ENCODE measurements around the gene AHR. TPM values are rescaled to one million over a fixed set of nuclear protein-coding genes. Genes with fewer than 3 reads are reported as not detected.

The AHR gene
- total RNA-seq, 1 donor from 2014 or later, result 85.4 TPM

DNA sequence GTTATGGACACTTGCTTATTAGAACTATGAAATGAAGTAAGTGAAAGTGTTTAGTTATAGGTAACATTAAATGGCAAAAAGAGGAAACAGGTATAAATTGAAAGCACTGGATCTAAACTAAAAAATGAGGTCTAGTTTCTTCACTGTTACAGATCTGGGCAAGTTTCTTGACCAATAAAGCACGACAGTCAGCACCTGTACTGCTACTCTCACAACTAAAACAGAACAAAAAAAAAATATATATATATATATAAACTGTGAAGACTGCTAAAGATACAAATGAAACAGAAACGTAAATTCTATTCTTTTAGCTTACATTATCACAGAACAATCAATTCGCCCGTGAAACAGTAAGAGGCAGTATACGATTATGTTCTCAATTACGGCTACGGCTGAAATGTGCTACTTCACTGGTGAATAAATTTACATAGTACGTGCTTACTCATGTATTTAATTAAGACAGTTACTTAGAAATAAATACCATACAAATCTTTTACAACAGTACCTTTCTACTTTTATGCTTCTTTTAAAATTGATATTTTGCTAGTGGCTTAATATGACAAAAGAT is 4.2 kb downstream of the AHR start:
- peak; percentile 64 to 77 for DNase-seq (ENCODE audit: low read depth in 2 of 2)

DNA sequence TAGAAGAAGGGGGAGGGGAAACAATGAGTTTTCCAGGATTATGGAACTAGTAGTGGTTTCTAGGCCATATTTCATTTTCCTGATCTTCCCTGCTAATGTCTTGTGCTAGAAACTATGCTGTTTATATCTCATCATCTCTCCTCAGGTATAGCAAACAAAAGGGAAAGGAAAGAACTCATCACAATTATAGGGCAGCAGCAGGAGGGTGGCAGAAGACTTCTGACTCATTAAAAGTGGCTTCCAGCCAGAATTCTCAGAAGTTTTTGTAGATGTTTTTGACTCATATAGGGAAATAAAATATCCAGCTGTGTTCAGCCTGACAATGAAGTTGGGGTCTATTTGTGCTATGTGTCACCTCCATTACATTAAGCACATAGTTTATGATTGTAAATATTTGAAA is 6.5 kb downstream of the AHR start:
- DNase-seq (ENCODE audit: low read depth in 2 of 2), result peak; percentile 83 to 97

DNA sequence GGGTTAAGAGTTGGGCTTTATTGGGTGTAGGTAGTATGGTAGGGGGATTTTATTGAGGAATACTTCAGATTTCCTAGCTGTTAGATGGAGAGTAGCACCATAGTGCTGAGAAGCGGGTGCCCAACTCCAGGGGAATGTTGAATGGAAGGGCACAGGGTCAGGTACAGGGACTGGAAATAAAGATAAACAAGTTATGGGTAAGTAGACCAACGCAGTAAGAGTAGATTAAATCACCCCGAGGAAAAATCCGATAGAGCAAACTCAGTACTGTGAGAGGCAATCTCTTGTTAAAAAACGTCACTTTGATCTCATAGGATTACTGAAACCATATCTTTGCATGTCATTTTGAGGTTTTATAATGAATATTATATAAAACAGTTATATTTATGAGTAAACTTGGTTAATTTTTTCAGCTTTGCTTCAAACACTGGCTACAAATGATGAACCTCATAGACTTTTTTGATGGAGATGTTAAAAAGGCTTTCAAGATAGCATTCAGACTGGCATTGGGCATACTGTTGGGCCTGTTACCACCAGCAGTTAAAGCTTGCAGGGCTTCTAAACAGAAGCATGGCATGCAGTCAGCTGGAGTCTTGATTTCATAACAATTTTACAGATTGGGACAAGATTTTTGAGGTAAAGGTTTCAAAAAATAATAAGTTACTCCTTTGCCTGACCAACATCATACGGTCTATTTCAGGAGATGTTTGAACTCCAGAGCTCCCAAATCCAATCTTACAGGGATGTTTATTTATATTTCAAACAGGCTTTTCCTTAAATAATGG is 7.1 kb downstream of the AHR start:
- DNase-seq (ENCODE audit: low read depth in 2 of 2), result no peak

DNA sequence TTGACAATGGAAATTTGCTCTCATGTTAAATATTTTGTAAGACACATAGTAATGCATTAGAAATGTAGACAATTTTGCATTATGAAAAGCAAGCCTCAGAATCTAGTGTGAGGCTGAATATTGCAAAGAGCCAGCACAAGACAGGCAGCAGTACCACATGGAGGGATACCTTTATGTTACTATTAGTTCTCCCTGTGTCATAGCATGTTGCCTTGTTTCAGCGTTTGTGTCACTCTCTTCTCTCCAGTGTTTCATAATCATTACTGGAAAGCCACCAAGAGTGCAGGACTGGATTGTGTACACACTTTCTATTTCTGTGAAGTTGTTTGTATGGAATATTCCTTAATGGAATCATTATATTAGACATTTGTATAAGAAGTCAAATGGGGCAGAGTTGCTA is 8.5 kb downstream of the AHR start:
- DNase-seq (ENCODE audit: low read depth in 2 of 2), result peak in 1 of 2 donors; percentile 13

DNA sequence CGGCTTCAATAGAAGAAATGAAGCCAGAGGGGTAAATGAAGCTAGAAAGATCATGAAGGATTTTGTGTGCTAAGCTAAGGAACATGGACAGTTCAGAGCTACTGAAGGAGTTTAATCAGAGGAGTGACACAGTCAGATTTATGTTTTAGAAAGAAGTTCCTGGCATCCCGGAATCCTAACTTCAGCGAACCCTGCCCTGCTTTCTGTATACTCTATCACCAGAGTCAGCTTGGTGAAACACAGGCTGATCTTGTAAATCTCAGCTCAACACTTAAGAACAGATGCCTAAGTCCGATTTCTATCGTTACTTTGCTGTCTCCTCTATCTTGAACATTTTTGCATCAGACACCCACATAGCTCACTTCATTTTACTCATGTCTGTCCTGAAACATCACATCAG is 9.1 kb downstream of the AHR start:
- no peak for DNase-seq (ENCODE audit: low read depth in 2 of 2)

DNA sequence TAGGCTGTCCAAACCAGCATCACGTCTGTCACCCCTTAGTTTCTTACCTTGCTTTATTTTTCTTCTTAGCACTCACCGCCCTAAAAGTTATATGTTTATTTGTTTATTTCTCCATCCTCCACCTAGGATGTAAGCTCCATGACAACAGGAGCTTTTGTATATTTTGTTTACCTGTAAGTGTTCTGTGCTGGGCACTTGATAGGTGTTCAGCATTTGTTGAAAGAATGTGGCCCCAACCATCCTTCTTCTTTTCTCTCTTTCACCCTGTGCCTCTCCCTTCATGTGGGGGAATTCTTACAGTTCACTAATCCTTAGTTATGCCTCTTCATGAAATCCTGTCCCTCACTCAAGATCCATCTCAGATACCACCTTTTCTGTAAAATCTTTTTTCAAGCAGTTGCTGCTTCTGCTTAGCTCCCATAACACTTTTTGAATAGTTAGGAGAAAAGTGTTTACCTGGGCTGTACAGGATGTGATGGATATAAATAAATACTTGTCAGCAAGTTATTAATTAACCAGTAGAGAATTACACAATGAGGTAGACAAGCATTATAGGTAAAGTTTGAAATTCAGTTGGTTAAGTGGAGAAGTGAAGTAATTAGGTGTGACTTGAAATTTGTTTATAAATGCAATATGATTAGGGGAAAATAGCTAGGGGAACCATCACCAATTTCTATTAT is 9.7 kb downstream of the AHR start:
- no peak for DNase-seq (ENCODE audit: low read depth in 2 of 2)

DNA sequence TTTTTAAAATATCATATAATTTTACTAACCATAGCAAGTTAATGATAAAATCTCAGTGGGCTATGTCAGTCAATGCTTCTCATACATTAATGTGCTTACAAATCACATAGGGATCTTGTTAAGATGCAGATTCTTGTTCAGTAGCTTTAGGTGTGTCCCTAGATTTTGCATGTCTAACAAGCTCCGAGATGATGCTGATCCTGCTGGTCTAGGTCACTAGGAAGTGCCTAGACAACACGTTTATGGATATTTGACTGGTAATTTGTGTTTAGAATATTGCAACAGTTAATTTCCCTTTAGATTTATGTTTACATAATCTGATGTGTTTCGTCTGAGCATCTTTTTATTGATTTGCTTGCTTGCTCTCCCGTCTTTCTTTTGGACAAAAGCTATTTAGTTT is 12.7 kb downstream of the AHR start:
- no peak for DNase-seq (ENCODE audit: low read depth in 2 of 2)

DNA sequence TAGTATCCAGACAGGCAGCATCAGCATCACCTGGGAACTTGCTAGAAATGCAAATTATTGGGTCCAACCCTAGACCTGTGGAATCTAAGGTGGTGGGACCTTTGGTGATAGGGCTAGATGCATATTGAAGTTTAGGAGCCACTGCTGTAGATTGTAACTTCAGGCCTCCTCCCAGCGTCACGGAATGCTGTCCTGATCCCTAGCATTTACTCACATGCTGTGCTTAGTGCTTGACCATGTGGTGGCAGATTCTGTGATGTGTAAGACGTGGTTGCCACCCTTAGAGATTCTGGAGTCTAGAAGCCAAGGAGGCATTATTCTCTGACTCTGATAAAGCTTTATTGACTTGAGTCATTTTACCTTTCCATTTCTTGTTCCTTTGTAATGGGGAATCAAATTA is 13.5 kb downstream of the AHR start:
- no peak for DNase-seq (ENCODE audit: low read depth in 2 of 2)

DNA sequence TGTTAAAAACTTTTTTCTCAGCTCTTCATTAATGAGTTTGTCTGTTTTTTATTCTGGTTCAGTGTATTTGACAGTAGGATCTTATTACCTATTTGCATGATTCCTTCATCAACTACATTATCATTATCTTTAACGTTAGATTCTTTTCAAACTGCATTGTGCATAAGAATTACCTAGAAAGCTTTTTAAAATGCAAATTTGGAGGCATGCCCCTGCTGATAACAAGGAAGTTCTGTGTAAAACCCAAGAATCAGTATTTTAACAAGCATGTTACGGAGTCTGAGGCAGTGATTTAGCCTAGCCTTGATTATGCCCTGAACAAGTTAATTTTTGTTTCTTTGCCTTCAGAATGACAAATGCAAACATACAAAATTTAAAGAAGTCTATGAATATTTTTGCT is 14.2 kb downstream of the AHR start:
- DNase-seq (ENCODE audit: low read depth in 2 of 2), result no peak

DNA sequence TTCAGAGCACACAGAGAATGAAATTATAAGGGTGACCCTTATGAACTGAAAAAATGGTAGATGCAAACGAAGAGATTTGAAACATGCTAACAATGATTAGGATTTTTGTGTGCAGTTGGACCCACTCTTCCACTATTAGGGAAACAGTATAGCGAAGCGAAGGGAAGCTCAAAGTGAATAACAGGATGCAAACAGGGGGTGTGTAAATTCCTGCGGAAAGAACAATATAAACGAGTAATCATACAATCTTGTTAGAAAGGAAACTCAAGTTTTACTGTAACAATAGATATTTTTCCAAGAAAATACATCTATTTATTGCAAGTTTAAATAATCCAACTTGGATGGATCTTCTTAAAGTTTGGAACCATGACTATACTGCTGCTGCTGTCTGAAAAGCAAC is 14.7 kb downstream of the AHR start:
- peak in 1 of 2 donors; percentile 77 for DNase-seq (ENCODE audit: low read depth in 2 of 2)

DNA sequence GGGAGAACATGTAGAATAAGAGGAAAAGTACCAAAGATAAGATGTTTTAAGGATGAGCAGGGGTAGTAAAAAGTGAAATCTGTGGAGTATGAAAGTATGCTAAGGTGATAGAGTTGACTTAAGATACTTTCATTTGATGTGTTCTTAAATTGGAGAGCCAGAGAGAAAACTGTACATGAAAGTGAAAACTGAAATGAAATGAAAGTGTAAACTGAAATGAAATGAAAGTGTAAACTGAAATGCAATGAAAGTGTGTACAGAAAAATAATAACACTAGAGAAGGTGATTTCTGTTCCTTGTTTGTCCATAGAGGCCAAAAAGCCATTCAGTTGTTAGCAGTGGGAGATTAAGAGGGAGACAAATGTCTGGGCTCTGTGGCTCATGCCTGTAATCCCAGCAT is 17.5 kb downstream of the AHR start:
- DNase-seq (ENCODE audit: low read depth in 2 of 2), result no peak

DNA sequence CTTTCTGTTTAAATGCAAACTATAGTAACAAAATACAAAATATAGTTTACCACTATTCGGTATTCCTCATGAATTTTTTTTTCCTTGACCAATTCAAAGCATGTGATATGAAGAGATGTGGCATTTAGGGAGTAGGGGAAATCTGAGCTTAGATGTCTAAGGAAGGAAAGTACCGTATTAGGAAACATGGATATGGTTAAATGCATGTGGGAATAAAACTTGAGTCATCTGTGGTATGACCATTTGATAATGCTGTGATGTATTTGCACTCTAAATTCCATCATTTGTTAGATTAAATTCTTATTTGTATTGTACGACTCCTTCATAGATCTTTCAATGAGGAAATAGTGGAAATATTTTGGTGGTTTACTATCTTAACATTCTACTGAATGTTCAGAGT is 19.7 kb downstream of the AHR start:
- DNase-seq (ENCODE audit: low read depth in 2 of 2), result no peak

DNA sequence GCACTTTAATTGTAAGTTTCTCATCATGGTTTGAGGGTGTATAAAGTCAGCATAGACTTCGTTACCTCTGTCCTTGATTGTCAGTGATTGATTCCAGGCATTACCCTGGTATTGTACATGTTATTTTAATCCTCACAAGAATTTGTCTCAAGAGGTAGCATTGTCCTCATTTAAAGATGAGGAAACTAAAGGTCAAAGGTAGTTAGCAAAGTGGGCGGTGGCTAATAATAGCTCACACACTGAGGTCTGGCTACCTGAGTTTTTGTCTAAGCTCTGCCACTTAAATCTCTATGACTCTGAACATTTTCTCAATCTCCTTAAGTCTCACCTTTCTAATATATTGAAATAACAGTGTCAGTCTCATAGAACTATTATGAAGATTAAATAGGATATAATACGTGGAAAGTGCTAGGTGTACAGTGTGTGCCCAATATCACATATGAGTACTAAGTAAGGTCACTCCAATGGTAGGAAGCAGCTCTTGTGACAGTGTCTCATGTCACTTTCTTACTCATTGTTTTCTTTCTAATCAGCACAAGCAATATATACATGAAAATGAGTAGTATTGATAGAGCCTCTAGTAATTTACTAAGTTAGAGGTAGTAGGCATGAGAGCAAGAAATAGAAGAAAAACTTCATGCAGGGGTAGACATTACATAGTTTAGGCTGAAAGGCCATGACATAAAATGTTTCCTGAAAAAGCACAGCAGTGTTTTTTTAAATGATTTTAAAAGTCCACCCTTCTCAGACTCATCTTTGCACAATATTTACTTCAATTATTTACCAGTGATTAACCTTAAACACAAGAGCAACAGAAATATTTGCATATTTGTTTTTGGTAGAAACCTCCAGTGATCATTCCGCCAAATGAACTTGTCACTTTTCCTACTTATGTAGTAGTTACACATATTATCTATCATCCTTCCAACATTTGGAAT is 21.0 kb downstream of the AHR start:
- no peak for DNase-seq (ENCODE audit: low read depth in 2 of 2)

DNA sequence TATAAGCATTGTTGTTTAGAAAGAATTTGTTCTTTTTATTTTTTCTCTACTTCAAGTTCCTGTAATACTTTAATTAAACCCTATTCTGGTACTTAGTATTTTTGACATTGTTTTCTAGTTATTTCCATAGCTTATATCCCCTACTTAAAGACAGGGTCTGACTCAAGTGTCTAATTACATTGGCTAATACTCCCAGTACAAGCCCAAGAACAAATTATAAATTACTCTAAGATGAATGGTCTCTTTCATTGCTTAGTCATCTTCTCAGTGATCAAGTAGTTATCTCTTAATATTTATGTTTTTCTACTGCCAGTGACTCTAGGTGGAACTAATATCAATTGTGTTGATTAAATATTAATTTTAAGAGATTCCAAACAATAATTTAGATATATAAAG is 21.6 kb downstream of the AHR start:
- DNase-seq (ENCODE audit: low read depth in 2 of 2), result no peak

DNA sequence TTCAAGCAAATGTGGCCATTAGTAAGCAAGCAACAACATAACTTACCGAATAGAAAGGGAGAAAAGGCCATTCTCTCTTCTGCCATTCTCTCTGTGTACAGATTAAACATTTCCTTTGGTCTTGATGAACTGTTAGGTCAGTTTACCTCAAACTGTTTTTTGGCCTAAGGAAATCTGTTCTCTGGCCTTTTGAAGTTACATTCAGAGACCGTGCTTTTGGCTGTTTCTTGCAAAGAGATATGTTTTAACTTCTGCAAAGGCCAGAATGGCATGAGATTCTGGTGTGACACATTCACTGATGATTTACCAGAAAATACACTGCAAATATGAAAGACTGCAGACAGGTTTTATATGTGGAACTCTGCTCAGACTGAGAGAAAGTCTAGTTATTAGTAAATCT is 22.2 kb downstream of the AHR start:
- peak in 1 of 2 donors; percentile 72 for DNase-seq (ENCODE audit: low read depth in 2 of 2)

DNA sequence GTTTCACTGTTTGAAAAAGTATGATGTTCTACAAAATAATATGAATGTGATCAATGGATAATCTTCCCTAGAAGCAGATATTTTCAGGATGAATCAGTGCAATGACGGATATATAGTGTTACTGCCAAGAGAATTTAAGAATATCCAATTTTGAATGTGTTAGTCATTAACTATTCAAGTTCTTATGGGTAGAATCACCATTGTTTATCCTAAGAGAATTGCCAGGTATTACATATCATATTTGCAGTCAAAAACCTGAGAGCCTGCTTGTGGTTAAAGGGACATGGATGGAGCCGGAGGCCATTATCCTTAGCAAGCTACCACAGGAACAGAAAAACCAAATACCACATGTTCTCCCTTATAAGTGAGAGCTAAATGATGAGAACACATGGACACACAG is 26.9 kb downstream of the AHR start:
- no peak for DNase-seq (ENCODE audit: low read depth in 2 of 2)

DNA sequence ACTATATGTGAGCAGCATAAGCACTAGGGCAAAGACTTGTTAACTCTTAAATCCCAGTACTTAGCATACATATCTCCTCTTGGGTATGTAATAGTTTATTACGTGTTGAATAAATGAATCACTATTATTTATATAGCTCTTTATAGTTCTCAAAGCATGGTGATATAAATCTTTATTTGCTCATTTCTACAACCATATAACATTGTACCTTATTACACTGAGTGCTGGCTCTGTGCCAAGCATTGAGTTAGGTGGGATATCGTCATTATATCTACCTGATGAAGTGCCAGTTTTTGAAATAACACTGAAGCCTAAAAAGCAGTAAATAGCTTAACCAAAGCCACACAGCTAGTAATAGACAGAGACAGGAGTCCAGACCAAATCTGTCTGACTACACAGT is 27.9 kb downstream of the AHR start:
- DNase-seq (ENCODE audit: low read depth in 2 of 2), result no peak

DNA sequence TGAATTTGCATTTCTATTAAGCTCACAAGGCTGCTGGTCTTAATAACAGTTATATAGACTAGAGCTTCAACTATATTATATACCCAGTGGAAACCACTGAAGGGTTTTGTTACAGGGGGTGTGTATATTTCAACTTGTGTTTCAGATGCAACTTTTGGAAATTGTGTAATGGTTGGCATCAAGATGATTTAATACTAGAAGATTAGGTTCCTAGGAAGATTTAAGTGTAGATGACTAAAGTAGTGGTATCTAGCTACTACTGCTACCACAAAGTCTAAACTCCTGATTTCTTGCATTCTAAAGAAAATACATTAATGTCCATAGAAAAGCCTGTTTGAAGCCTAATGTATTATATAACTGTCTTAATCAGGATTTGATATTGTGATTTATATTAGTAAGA is 30.2 kb downstream of the AHR start:
- no peak for DNase-seq (ENCODE audit: low read depth in 2 of 2)

DNA sequence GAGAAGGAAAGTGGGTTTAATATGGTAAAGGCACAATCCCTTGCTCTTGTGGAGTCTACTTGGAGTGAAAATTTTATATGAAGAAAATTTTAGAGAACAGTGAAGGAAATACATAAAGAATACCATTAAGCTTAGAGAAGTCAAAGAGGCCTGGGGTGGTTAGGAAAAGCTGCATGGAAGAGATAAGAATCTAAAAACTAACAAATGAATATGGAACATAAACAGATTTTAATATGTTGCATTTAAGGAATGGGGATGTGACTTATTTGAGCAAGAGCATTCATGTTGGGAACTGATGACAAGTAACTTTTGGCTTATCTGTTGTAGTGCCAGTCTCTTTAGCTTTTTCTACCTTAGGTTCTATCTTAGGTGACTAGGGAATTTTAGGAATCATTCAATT is 31.0 kb downstream of the AHR start:
- no peak for DNase-seq (ENCODE audit: low read depth in 2 of 2)

DNA sequence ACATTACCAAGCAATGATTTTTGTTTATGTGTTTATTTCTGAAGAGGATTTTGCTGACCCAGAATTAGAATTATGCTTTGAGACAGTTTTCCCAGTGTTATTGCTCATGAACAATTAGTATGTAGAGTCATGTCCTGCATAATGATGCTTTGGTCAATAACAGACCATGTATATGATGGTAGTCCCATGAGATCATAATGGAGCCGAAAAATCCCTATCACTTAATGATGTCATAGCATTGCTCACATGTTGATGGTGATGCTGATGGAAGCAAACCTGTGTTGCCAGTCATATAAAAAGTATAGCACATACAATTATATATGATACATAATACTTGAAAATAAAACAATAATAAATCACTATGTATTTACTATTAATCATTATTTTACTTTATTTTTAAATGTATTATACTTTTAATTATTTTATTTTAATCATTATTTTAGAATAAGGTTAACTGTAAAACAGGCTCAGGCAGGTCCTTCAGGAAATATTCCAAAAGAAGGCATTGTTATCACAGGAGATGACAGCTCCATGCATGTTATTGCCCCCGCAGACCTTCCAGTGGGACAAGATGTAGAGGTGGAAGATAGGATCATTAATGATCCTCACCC is 33.5 kb downstream of the AHR start:
- DNase-seq (ENCODE audit: low read depth in 2 of 2), result no peak

DNA sequence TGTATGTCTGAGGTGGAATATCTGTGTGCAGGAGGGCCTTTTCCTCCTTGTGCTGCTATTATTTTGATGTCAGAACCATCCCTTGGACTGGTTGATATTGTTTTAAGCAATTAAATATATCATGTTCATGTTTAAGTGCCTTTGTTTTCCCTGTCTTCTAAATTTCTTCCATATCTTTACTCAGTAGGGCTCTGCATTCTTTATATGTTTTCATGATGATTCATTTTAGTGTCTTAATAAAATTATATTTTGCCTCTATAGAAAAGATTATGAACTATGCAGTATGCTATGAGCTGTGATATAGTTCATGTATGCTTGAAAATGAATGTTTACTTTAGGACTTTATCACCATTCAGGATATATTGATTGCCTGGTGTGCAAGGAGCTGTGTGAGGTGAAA is 34.8 kb downstream of the AHR start:
- DNase-seq (ENCODE audit: low read depth in 2 of 2), result no peak

DNA sequence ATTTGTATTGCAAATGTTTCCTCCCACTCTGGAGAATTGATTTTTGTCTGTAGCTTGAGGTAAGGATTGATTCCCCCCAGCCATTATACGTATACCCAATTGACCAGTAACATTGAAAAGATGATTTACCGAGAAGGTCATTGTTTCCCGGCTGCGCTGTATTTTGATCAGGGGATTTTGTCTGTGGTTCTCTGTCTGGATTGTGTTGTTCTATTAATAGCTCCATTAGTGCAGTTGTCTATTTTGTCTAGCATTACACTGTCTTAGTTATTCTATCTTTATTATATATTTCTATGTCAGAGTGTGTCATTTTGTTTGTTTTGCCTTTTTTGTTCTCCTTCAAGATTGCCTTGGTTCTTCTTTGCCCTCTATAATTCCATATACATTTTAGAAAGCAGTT is 37.7 kb downstream of the AHR start:
- DNase-seq (ENCODE audit: low read depth in 2 of 2), result no peak
